H1 (cell line): ENCODE measurements around the gene DUSP9. TPM values are rescaled to one million over a fixed set of nuclear protein-coding genes. Genes with fewer than 3 reads are reported as not detected.

Experiments
- CHD7 ChIP-seq: fragments of 300-600 bp; sonication (generic); IDR thresholded peaks from 2 replicates; pipeline ENCODE4 v1.7.1; 2012; ENCODE audit warnings: low read length, moderate library complexity, mild to moderate bottlenecking, inconsistent platforms; ENCODE audit not compliant: insufficient replicate concordance
- HDAC6 ChIP-seq: IDR thresholded peaks from one replicate; pipeline ENCODE4 v1.7.1; 2012; ENCODE audit warnings: low read depth, mild to moderate bottlenecking, inconsistent platforms, low read length, moderate library complexity
- RAD21 ChIP-seq, 2 experiments: IDR thresholded peaks in 1 of 2; conservative IDR thresholded peaks in 1 of 2; 2 replicates each; pipeline ENCODE4 v1.6.1; 2011; ENCODE audit warnings: low read depth in 2 of 2, low read length in 2 of 2, improper control_type of control experiment in 1 of 2, inconsistent platforms in 1 of 2, mild to moderate bottlenecking in 1 of 2, moderate library complexity in 1 of 2
- polyA plus RNA-seq, 7 experiments: library from polyadenylated mRNA; depleted of rRNA in 3 of 7; stranded (reverse) in 5 of 7; unstranded in 2 of 7; fragments of >200 nt in 5 of 7; fragments of 200-250 nt in 2 of 7; gene quantifications; 1 replicate in 5 of 7; 2 replicates in 1 of 7; 4 replicates in 1 of 7; pipeline versions ENCODE4 v1.2.1 to v1.2.3, GENCODE V29; 2011 to 2013; ENCODE audit warnings: missing spikeins in 2 of 7, mixed read lengths in 2 of 7
- total RNA-seq: library from RNA; stranded (reverse); fragmentation: NEBNext Ultra II Directional; extraction: Animal tissue kit (Norgen Biotek cat#: 25700); gene quantifications from 2 replicates; pipeline ENCODE4 v1.2.1, GENCODE V29; 2021

DUSP9 gene
- total and polyA plus RNA-seq, 2 of the 8 experiments (the other 6 are each of a cell fraction or from before 2014, with no cell fraction given), result 0.80 to 1.1 TPM

GRCh38 chrX:153688506-153688905 lies 41.5 kb downstream of the DUSP9 start (continued):
- TF ChIP-seq CHD7, result no peak
- no peak for TF ChIP-seq HDAC6
- TF ChIP-seq RAD21 (IDR thresholded peaks at IDR 0.05 in 1 of 2, conservative IDR thresholded peaks at IDR 0.05 in 1 of 2; ENCODE audit: low read depth in 2 of 2, low read length in 2 of 2), result no peak
